Measurements from ENCODE around the gene SLC3A2.
A peak's percentile ranks its signal among the peaks of the same experiment; 100 is the strongest.
"Not testable (repeated sequence)": the region's sequence is repeated elsewhere in the genome, so short reads cannot be mapped to it uniquely, and the experiment has no call there.

The SLC3A2 gene

GRCh38 chr11:62880803-62881578, at the start of gene SLC3A2:
Gene SLC3A2, plus strand, starts transcription at chr11:62880896. Its CDS starts 128 bp downstream, at chr11:62881024.
- DNase-seq: peak; percentile 56

GRCh38 chr11:62830904-62831519, 49.7 kb upstream of the SLC3A2 start:
- no peak for DNase-seq

DNA sequence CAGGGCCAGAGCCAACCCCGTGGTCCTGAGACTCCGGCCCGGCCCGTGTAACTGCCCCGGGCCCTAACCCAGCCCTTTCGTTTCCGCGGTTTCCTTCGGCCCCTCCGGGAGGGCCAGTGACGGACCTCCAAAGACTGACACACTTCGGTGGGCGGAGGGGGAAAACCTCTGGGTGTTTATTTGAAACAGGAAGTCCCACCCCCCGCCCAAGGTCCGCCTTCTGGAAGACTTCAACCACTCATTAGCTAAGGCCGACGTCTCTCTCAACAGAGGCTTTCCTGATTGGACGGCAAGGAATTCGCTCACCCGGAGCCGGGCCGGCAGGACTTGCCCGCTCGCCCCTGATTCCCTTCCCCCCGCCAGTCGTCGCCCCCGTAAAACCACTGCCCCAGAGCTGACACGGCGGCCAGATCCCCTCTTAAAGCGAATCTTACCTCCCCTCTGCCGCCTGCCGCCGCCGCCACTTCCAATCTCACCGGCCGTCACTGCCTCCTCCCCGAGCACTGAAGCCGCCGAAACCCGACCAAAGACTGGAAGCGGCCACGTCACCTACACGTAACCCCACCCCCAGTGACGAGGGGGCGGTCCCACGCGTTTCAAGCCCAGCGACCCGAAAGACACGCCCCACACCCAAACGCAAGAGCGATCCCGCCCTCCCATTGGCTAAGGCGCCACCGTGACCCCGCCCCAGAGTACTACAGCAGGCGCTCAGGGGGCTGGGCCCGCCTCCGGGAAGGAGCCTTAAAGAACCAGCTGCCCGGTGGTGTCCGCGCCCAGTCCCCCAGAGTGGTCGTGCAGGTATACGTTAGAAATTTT, 49.0 kb upstream of the SLC3A2 start, which contains the start of gene STX5:
TSS of gene STX5 (minus strand) at position 532 of the 816 bp plus-strand sequence. CDS start 808 bp downstream, outside the sequence.
- DNase-seq: peak; percentile 90

DNA sequence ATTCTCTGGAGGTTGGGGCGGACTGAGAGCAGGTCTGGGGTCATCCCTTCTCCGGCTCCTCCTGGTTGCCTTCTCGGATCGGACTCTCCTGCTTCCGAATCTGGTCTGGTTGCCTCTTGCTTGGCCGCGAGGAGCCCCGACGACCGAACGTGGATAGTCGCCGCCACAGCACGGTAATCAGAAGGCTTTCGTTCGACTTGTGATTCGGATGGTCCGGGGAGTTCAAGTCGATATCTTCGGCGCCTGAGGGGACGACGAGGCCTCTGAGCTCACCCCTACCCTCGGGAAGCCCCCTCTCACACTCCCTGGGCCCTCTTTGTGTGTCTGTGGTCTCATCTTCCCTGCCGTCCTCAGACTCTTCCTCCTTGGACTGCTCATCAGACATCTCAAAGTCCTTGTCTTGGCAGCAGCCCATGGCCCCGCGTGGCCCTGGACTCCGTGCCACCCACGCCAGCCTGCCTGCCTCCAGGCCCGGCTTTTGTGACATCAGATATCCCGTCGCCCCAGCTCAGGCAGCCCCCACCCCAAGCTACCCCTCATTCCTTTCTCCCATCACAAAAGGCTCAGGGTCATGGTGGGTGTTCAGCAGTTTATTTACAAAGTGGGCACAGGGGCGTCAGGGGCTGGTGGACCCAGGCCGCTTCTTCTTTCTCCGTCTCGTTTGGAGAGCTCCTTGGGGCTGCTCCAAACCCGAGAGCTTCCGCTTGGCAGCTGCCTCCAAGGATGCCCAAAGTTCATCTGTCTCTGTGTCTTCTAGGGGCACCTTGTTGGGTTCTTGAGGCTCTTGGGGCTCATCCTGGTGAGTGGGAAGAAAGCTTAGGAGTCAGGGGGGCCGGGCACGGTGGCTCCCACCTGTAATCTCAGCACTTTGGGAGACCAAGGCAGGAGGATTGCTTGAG, 48.1 kb upstream of the SLC3A2 start, which contains the start of gene TEX54:
TSS of gene TEX54 (minus strand) at position 506 of the 899 bp plus-strand sequence.
- DNase-seq: no peak

DNA sequence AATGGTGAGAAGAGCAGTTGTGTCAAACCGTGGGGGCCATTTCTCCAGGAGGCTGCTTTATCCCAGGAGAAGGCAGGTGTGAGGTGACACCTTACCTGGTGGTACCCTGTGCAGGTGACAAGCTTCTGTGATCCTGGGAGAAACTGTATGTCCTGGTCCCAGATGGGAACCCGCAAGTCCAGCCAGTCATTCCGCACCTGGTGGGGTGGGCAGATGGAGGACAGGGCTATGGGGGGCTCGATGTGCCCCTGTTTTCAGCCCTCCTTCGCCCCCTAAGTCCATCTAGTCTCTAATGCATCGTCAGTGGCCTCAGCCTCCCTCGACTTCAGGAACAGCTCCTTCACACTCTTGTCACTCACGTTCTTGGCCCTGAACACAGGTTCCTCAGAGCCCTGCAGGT, 45.4 kb upstream of the SLC3A2 start:
- no peak for DNase-seq

DNA sequence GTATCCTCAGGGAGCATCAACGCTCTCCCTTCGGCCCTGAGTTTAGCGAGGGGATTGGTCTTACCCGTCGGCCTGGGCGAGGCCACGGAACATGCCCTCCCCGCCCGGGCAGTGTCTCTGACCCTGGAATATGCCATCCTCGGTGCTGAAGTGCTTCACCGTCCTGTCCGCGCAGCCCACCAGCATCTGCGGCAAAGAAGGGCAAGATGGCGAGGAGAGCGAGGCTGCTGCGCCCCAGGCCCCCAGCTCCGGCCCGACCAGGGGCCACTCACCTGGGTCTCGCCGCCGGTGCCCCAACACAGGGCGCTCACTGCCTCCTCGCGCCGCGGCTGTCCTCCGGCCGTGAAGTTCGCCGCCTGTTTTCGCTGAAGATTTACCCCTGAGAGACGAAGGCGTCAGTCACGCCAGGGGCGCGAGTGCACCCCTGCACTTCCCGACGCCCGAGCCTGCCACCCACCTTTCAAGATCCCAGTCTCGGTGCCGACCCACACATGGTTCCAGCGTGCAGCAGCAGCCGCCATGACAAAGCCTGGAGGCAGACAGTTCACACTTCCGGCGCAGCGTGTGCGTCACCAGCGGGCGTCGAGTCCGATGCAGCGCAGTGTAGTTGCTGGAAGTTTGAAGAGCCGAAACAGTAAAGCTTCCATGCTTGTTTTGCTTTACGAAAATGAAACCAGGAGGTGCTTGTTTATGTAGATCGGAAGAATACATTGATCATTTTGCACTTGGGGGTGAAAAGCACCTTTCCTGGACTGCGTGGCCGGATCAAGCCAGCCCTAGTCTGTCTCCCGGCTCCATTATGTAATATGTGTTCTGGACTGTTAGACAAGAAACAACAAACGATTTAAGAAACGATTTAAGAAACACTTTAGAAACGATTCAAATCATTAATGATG, 41.4 kb upstream of the SLC3A2 start, which contains the start of gene WDR74:
TSS of gene WDR74 (minus strand) at position 541 of the 896 bp plus-strand sequence. CDS start at position 521, 20 bp downstream.
- DNase-seq: peak; percentile 78

GRCh38 chr11:62840721-62841360, 39.9 kb upstream of the SLC3A2 start:
- peak; percentile 56 for DNase-seq

DNA sequence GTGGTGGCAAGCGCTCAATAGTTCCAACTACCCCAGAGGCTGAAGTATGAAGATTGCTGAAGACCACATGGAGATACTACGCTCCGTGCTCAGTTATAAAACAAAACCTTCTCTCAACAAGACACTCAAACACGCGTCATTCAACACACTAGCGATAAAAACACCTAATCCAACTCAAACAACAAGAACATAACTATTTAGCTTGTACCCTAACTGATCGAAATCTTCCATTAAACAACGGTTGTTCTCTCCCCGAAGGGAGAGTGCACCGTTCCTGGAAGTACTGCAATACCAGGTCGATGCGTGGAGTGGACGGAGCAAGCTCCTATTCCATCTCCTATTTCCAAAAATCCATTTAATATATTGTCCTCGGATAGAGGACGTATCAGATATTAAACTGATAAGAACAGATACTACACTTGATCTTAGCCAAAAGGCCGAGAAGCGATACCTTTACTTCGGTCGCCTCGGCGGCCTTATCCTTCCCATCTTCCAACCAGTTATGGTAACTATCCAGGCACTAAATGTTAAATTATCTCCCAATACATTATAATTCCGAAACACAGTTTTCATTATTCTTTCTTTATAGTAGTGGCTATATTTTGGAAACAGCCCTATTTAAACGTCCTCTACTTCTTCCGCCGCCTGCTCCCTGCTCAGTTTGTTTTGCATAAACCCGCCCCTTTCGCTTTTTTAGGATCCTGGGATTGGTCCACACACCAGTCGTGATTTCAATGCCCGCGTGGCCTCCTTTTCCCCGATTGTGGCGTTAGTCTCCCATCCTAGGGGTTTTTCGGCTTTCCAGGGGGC, 39.1 kb upstream of the SLC3A2 start:
- peak; percentile 99 for DNase-seq

DNA sequence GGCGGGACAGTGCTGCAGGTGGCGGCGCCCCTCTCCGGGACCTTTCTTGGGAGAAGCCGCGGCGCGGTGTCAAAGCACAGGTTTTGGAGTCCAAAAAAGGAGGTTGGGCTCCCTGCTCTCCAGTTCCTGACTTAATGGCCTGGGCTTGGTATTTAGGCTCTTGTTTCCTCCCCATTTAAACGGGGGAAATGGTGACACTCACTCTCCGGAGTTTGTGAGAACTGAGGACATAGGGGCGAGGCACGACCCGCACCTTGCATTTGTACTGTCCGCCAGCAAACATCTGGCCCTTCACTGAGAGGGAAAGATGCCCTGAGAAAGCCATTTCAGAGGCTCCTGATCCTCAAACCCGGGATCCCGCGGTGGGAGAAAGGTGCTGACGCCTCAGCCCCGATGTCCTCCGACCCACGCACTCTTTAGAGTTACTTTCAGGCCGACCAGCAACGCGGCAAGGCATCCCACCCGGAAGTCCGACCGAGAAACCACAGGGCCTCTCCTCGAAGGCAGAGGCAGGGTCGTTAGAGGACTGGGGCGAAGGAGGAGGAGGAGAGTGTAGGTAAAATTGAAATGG, 38.4 kb upstream of the SLC3A2 start:
- no peak for DNase-seq

DNA sequence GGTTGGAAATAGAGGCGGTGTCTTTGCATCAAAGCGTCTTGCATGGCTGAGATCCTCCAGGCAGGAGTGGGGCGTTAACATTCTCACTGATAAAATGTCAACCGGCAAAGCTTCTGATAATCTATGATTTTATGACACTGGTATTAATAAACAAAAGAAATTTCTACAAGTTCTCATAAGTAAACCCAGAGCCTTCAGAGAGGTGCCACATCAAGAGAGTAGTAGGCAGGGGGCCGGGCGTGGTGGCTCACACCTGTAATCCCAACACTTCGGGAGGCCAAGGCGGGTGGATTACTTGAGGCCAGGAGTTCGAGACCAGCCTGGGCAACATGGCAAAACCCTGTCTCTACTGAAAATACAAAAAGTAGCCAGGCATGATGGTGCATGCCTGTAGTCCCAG, 37.8 kb upstream of the SLC3A2 start:
- DNase-seq: not testable (repeated sequence)

- DNase-seq: no peak
Measured at GRCh38 chr11:62843466-62843865, 37.2 kb upstream of the SLC3A2 start.

GRCh38 chr11:62844154-62844553, 36.5 kb upstream of the SLC3A2 start:
- no peak for DNase-seq

GRCh38 chr11:62846177-62846576, 34.5 kb upstream of the SLC3A2 start:
- no peak for DNase-seq

GRCh38 chr11:62847767-62848314, 32.9 kb upstream of the SLC3A2 start:
- no peak for DNase-seq

DNA sequence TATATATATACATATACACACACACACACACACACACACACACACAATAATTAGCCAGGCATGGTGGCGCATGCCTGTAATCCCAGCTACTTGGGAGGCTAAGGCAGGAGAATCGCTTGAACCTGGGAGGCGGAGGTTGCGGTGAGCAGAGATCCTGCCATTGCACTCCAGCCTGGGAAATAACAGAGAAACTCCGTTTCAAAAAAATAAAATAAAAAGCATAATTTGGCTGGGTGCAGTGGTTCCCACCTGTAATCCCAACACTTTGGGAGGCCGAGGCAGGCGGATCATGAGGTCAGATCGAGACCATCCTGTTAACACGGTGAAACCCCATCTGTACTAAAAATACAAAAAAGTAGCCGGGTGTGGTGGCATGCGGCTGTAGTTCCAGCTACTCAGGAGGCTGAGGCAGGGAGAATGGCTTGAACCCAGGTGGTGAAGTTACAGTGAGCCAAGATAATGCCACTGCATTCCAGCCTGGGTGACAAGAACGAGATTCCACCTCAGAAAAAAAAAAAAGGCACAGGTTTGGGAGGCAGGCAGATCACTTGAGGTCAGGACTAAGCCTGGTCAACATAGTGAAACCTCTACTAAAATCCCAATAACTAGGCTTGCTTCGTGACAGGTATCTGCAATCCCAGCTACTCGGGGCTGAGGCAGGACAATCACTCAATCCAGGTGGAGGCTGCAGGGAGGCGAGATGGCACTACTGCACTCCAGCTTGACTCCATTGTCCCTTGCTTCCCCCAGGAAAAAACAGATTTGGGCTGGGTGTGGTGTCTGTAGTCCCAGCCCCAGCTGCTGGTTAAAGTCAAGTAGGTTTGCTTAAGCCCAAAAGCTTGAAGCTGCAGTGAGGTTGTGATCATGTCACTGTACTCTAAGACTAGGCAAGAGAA, 29.5 kb upstream of the SLC3A2 start:
- no peak for DNase-seq

DNA sequence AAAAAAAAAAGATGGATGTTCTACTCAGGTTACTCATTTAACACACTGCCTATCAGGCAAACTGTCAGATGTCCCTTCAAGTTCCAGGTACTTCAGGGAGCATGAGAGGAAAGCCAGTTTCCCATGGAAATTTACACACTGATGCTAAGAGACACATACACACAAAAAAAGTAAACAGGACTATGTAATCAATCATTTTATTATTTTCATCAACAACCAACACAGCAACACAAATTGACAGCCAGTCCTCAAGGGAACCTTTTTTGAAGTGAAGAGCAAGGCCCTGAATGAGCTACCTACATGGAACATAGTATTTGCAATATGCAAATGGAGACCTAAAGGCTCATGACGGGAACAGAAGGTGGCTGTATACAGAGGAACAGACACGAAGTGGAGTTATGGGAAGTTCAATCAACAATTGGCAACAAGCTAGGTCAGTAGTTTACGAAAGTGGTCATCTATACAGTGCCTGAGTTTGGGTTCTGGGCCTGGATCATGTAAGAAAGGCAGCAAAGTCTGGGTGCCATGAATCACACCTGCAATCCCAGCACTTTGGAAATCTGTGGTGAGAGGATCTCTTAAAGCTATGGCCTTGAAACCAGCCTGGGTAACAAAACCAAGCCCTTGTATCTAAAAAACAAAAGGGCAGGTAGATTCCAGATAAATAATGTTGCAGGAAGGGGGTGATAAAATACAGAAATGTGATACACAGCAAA, 28.7 kb upstream of the SLC3A2 start:
- DNase-seq: no peak

GRCh38 chr11:62852523-62853188, 28.0 kb upstream of the SLC3A2 start:
- DNase-seq: no peak

Measured in GF-D8 (cell line).